NCI-H2081 (cell line): ENCODE data around the gene UCMA.

Experiments used
- DNase-seq, 2 experiments: peaks; one replicate each; lab custom pipeline; 2025; lab: John Stamatoyannopoulos, UW

UCMA gene

DNA sequence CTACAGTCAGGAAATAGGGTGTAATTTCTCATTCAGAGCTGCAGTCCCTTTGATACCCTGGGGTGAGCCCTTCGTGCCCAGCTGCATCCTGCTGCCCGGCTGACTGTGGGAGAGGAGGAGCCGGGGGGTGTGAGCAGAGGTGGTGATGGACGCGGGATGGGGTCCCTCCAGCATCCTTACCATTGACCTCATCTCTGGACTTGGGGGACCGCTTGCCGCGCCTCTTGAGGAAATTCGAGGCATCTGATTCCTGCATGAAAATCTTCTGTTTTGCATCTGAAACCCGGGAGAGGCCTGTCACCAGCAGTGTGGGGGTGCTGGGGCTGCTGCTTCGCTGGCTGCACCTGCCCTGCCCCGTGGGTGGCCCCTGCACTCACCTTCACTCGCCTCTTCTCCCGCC lies 816 bp downstream of the UCMA start:
- DNase-seq = no peak

DNA sequence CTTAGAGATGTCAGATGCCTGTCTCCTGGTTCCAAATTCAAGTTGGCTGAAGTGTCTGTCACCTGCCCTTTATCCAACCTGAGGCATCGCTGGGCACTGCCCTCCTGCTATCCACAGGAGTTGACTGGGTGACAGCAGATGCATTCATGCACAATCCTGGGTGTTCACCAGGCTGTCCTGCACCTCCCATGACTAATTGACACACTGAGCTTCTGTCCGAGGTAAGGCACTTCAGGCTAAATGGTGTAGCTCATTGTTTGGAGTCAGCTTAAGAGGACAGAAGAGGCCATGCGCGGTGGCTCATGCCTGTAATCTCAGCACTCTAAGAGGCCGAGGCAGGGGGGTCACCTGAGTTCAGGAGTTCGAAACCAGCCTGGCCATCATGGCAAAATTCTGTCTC lies 2.4 kb downstream of the UCMA start:
- DNase-seq = no peak

DNA sequence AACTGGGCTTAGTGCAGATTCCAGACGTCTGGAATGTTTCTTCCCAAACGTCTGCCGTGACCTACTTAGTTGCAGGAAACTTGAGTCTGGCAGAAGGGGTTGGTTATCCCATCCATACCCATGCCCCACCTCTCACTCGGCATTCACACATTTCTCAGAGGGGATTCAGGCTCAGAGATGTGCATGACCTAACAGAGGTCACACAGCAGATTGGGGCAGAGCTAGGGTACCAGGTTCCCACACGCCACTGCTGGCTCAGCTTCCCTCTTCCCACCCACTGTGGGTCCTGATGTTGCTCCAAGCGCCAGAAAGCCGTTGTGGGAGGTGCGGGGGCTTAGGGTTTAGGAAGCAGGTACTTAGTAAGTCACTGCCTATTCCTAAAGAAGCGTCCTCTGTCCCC lies 3.0 kb downstream of the UCMA start:
- no peak for DNase-seq

DNA sequence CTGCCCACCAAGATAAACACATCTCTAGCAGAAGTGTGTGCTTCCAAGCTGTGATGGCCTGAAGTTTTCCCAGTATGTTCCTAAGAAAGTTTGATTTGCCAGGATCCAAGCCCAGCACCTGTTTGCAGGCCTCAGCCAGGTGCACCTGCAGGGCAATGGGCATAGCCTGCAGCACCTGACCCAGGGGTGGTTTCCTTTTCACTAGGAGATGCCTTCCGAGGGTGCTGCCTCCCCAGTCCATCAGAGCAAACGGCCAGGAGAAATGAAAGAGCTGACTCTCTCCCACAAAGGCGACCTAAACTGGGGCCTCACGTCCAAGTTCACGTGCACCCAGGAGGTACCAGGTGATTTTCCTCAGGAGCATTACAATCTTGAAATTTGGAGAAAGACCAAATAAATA lies 7.1 kb downstream of the UCMA start:
- DNase-seq = no peak

DNA sequence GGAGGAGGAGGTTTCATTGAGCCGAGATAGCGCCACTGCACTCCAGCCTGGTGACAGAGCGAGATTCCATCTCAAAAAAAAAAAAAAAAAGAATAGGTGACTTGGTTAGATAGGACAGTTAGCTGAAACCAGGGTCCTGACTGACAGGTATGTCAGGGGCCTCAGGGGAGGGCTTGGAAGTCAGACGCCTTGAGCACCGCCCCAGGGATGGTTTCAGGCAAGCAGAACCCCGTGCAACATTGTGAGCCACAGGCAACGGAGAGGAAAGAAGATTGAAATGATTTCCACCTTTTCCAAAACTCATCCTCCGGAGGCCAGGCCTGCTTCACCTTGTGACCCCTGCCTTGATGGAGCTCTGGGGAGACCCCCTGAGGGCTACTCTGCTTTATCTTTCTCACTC lies 8.6 kb downstream of the UCMA start:
- DNase-seq = no peak

- no peak for DNase-seq
Measured at GRCh38 chr10:13224210-13224995, 9.8 kb downstream of the UCMA start.

GRCh38 chr10:13223241-13223640 lies 10.9 kb downstream of the UCMA start:
- no peak for DNase-seq

DNA sequence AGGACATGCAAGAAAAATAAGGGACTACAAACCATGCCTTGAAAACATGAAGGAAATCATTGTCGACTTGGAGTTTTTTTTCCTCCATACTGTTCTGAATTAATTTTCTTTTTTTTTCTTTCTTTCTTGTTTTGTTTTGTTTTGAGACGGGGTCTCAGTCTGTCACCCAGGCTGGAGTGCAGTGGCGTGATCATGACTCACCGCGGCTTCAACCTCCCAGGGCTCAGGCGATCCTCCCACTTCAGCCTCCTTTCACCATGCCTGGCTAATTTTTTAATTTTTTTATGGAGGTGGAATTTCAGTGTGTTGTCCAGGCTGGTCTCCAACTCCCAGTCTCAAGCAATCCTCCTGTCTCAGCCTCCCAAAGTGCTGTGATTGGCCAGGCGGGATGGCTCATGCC lies 11.6 kb downstream of the UCMA start:
- no peak for DNase-seq

- no peak for DNase-seq
Measured at GRCh38 chr10:13222151-13222550, 12.0 kb downstream of the UCMA start.

GRCh38 chr10:13221572-13221971 lies 12.6 kb downstream of the UCMA start:
- no peak for DNase-seq

DNA sequence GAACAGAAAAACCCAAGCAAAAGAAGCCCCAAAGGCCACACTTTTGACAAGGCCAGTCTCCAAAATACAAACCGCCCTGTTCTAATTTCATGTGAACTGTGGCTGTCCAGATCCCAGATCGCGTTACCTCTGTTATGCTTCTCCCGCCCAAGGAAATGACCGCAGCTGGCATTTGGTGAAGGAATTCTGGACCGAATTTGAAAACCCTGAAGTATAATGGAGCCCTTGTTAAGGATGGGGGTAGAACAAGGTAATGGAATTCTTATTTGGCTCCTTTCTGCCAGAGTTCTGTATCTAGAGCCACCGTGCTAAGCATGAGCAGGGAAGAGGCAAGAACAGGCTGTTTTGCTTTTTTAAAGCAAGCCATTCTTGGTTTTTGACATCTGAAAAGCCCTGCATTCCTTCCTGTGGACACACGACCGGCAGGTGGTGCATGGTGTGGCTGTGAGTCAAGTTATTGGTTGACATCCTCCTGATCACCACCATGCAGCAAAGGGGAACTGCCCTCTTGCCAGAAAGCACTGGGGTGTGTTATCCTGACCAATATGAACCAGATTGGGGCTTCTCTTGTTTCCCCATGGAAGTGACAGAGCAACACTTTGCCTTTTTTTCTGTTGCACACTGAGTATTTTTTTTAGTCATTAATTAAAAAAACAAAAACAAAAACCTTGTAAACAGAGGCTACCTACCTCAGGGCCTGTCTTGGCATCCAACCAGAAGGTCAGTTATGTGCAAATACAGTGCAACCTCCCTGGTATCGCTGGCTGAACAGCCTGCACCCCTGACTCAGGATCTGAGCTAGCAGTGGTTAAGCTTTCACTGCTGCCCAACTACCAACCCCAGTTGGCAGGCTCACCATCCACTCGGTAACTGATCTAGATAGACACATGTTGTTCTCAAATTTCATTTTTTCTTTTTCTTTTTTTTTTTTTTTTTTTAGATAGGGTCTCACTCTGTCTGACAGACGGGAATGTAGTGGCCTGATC lies 14.2 kb downstream of the UCMA start:
- no peak for DNase-seq

- no peak for DNase-seq
Measured at GRCh38 chr10:13218878-13219277, 15.3 kb downstream of the UCMA start.

GRCh38 chr10:13213163-13213562 lies 21.0 kb downstream of the UCMA start:
- DNase-seq = no peak

DNA sequence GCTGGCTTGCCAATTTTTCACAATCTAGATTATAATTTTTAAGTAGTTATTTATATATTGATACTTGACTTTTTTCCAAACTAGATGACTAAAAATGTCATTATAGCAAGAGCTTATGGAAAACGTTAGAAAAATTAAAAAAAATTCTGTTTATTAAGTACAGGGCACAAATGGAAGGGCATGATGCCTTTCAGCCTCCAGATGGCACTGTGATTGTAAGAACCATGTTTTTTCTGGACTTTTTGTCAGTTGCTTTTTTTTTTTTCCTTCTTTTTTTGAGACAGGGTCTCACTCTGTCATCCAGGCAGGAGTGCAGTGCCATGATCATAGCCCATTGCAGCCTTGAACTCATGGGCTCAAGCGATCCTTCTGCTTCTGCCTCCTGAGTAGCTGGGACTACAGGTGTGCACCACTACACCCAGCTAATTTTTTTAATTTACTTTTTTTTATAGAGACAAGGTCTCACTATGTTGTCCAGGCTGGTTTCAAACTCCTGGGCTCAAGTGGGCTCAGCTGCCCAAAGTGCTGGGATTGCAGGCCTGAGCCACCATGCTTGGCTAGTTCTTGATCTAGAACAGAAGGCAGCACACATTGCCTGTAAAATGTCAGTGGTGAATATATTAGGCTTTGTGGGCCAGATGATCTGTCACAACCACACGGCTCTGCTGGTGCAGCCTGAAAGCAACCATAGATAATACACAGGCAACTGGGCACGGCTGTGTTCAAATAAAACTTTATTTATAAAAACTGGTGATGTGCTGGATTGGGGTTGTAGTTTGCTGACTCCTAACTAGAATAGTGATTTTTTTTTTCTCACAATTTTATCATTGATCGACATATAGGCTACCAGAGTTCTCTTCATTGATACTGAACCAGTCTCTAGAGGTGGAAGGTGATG lies 27.4 kb downstream of the UCMA start:
- DNase-seq = no peak

DNA sequence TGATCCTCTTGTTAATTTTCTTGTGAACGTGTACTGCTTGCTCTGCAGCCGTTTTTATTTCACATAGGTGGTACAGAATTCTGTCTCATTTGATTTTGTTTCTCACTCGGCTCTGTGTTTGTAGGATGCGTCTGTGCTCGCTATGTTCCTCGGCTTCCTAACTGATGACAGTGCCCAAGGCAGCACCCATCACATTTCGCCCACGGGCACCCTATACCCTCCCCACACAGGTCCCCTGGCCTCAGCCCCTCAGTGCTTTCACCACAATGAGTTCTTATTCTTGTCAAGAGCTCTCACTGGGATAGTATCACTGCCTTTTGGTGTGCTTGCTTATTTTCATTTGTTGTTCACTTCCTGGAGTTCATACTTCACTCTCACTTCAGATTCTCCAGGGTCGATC lies 28.1 kb downstream of the UCMA start:
- DNase-seq = no peak

- no peak for DNase-seq
Measured at GRCh38 chr10:13201132-13201531, 33.0 kb downstream of the UCMA start.

DNA sequence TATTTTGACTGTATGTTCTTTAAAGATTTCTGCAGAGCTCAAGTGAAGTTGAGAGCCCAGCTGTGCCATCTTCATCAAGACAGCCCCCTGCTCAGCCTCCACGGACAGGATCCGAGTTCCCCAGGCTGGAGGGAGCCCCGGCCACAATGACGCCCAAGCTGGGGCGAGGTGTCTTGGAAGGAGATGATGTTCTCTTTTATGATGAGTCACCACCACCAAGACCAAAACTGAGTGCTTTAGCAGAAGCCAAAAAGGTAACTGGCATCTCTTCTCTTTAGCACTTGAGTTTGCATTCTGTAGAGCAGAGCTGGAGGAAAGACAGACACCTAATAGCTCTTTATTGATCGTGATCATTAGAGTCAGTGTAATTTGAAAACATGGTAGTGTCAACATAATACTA lies 39.2 kb downstream of the UCMA start:
- DNase-seq = no peak

DNA sequence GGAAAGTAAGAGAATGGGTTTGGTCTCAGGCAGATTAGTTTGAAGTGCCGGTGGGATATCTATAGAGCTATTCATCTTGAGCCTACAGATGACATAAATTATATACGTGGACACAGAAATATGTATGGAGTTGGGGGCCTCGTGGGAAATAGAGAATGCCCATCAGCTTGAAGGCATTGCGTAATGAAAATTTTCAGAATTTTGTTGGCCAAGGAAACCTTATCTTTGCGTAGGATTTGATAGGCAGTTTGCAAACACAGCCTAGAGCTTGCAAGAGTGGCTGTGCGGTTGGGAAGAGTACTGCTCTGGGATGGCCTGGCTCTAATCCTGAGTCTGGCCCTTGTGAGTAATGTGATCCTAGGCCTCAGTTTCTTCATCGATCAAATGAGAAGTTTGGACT lies 40.5 kb downstream of the UCMA start:
- no peak for DNase-seq

GRCh38 chr10:13191362-13191761 lies 42.8 kb downstream of the UCMA start:
- DNase-seq = no peak

GRCh38 chr10:13190816-13191215 lies 43.4 kb downstream of the UCMA start:
- DNase-seq = no peak

- no peak for DNase-seq
Measured at GRCh38 chr10:13189961-13190360, 44.2 kb downstream of the UCMA start.

DNA sequence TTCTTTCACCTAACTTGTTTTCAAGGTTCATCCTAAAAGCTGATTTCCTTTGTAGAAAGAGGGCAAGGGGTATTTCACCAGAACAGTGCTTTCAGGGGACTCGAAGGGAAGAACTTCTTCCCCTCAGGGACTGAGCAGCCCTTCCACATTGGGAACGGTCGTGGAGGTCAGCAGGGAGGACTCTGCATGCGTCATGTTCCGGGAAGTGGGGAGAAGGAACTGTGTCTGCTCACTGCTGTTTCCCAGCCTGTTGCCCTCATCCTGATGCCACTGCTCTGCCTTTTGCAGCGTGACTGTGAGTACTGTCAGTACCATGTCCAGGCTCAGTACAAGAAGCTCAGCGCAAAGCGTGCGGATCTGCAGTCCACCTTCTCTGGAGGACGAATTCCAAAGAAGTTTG lies 45.6 kb downstream of the UCMA start:
- DNase-seq = no peak
